NAMALWA (cell line): Measurements from ENCODE around the gene FSD2.
"Not testable (repeated sequence)": the region's sequence is repeated elsewhere in the genome, so short reads cannot be mapped to it uniquely, and the experiment has no call there.

Source experiments
- DNase-seq: peaks from one replicate; pipeline ENCODE4 v3.0.0-alpha.2; 2015; ENCODE audit warnings: low spot score

Gene FSD2

GRCh38 chr15:82792068-82792467, 13.8 kb downstream of the FSD2 start:
- no peak for DNase-seq

GRCh38 chr15:82790321-82790720, 15.5 kb downstream of the FSD2 start:
- no peak for DNase-seq

- no peak for DNase-seq
Measured at GRCh38 chr15:82789491-82789890, 16.4 kb downstream of the FSD2 start.

GRCh38 chr15:82788496-82788895, 17.4 kb downstream of the FSD2 start:
- no peak for DNase-seq

GRCh38 chr15:82781349-82781748, 24.5 kb downstream of the FSD2 start:
- DNase-seq = no peak

GRCh38 chr15:82778755-82779154, 27.1 kb downstream of the FSD2 start:
- DNase-seq = no peak

GRCh38 chr15:82774496-82774895, 31.4 kb downstream of the FSD2 start:
- no peak for DNase-seq

- DNase-seq = no peak
Measured at GRCh38 chr15:82771789-82772607, 33.9 kb downstream of the FSD2 start.

GRCh38 chr15:82768414-82769054, 37.3 kb downstream of the FSD2 start:
- no peak for DNase-seq

GRCh38 chr15:82767163-82767829, 38.6 kb downstream of the FSD2 start:
- DNase-seq = no peak

GRCh38 chr15:82766201-82766600, 39.7 kb downstream of the FSD2 start:
- DNase-seq = not testable (repeated sequence)

GRCh38 chr15:82764740-82765139, 41.1 kb downstream of the FSD2 start:
- DNase-seq = no peak

- no peak for DNase-seq
Measured at GRCh38 chr15:82764117-82764490, 41.8 kb downstream of the FSD2 start.

- DNase-seq = no peak
Measured at GRCh38 chr15:82763361-82764116, 42.3 kb downstream of the FSD2 start.

- DNase-seq = peak; percentile 20
Measured at GRCh38 chr15:82751308-82751707, 54.6 kb downstream of the FSD2 start.

- DNase-seq = peak; percentile 72
Measured at GRCh38 chr15:82750831-82751180, 55.1 kb downstream of the FSD2 start.

- peak; percentile 92 for DNase-seq
Measured at GRCh38 chr15:82749951-82750830, 55.7 kb downstream of the FSD2 start.

GRCh38 chr15:82748315-82748714, 57.6 kb downstream of the FSD2 start:
- DNase-seq = no peak

GRCh38 chr15:82743810-82744209, 62.1 kb downstream of the FSD2 start:
- DNase-seq = no peak

GRCh38 chr15:82742134-82742533, 63.7 kb downstream of the FSD2 start:
- no peak for DNase-seq

GRCh38 chr15:82739086-82739485, 66.8 kb downstream of the FSD2 start:
- no peak for DNase-seq
